HG02571 (cell line): Measurements from ENCODE around the gene PRKAR2B.
A peak's percentile ranks its signal among the peaks of the same experiment; 100 is the strongest.
"Not testable (repeated sequence)": the region's sequence is repeated elsewhere in the genome, so short reads cannot be mapped to it uniquely, and the experiment has no call there.

Source experiments
- ATAC-seq: cut with Tn5 transposase; IDR thresholded peaks from one replicate; pipeline ENCODE4 v1.9.1; 2021; ENCODE audit warnings: mild to moderate bottlenecking, moderate library complexity; ENCODE audit not compliant: unreplicated experiment

PRKAR2B gene

DNA sequence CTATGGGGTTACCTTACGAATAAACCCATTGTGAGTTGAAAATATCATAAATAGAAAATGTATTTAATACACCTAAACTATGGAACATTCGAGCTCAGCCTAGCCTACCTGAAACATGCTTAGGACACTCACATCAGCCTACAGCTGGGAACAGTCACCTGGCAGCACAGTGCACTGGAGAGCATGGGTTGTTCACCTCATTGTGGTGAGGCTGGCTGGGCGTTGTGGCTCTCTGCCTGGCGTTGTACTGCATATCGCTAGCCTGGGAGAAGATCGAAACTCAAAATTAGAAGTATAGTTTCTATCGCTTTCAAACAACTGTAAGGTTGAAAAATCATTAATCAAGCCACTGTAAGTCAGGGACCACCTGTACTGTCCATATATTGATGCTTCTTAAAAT is 107.0 kb downstream of the PRKAR2B start:
- ATAC-seq: no peak

- no peak for ATAC-seq
These were observed 107.5 kb downstream of the PRKAR2B start for GRCh38 chr7:107152011-107152410.

DNA sequence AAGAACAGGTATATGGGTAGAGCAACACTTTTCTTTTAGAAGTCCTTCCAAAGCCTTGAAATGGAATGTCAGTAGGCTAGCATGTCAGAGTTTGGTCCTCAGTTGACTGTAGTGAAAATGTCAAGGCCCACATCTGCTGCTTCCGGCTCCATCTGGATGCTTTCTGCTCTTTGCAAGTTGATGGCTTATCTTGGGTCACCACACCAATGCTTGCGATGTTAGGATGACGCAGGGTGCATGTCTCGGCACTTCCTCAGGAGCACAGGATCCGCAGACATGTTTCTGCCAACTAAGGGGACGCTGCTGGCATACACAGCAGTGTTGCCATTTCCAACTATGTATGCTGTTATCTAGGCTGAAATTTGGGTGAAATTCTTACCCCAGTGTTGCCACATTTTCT is 110.3 kb downstream of the PRKAR2B start:
- no peak for ATAC-seq

DNA sequence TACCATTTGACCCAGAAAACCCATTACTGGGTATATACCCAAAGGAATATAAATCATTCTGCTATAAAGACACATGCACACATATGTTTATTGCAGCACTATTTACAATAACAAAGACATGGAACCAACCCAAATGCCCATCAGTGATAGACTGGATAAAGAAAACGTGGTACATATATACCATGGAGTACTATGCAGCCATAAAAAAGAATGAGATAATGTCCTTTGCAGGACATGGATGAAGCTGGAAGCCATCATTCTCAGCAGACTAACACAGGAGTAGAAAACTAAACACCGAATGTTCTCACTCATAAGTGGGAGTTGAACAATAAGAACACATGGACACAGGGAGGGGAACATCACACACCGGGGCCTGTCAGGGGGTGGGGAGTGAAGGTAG is 111.2 kb downstream of the PRKAR2B start:
- ATAC-seq: not testable (repeated sequence)

DNA sequence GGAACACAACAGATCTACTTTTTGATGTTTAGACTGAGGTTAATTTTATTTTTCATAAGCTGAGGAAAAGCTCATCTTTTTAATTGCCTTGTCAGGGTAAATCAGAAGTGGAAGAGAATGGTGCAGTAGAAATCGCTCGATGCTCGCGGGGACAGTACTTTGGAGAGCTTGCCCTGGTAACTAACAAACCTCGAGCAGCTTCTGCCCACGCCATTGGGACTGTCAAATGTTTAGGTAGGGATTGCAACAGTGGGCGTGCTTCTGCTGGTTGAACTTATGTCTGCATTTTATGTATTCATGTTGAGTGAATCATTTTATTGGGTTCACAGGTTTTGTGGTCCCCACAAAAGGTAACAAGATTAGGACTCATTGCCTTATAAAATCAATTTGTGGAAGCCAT is 112.6 kb downstream of the PRKAR2B start:
- ATAC-seq: no peak

DNA sequence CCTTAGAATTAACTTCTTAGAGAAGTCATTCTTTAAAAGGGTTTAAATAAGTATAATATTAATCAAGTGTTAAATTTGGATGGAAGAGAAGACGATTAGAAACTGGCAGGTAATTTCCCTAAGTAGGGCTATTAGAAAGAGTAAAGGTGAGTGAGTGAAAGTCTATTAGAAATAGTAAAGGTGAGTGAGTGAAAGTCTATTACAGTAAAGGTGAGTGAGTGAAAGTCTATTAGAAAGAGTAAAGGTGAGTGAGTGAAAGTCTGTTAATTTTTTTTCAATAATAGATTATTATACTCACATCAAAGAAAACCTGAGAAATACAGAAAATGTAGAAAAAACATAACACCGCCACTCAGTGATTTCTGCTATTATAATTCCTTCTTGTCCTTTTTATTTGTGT is 113.5 kb downstream of the PRKAR2B start:
- ATAC-seq: no peak

DNA sequence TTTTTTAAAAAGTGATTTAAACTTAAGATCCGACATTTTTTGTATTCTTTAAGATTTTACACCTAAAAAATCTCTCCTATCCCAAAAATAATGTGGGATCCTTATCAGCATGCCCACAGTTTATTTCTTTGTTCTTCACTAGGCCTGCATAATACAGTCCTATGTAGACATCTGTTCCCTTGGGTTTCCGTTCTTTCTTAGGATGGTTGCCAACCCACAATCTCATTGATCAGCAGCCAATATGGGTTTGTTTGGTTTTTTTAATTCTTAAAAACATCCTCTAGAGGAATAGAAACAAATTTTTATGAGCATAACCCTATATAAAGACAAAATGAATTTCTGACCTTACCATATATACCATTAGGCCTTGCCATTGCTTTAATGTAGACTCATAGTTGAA is 115.9 kb downstream of the PRKAR2B start:
- ATAC-seq: no peak

DNA sequence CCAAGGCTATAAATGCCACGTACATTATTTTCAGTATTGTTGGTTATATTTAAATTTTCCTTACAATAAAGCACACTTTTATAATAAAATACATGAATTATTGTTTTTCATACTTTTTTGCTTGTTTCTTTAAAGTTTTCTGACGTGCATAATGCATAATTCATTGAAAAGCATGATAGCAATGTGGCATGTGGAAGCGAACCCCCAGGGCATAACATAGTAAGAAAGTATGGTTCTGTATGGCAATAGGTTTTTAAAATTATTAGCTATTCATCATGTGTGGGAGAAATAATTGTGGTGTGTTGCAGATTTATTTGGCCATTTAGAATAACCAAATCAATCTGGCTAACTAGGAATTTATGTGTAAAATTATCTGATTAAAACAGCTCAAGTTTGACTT is 116.9 kb downstream of the PRKAR2B start:
- ATAC-seq: no peak

- ATAC-seq: no peak
These were observed 118.0 kb downstream of the PRKAR2B start for GRCh38 chr7:107162475-107162874.

DNA sequence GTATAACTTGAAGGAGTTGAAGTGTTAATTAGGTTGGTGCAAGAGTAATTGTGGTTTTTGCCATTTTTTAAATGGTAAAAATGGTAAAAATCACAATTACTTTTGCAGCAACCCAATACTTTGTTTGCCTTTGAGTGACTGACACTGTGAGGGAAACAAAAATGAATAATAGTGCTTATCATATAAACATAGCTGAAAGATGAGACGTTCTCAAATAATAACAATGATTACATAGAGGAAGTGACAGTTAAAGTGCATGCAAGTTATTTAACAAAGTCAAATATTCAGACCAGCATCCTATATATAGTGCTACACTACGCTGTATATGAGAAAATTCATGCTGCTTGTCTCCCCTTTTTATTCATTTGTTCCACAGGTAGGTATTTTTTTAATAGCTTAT is 119.6 kb downstream of the PRKAR2B start:
- no peak for ATAC-seq

DNA sequence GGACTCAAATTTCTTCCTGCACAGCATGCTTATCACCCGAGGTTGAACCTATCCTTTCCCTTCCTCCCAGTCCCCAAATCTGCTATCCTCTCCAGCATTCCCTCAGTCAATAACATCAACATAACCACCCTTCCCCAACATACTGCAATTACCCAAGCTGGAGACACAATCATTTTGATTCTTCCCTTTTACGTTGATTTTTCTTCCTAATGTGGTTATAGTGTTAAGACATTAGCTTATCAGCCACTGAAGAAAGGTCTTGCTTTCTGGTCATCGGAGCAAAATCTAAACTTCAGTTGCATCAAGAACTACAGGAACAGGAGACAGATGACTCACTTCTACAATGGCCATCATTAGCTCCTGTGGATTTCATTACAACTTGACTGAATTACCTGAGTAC is 120.8 kb downstream of the PRKAR2B start:
- no peak for ATAC-seq

- ATAC-seq: no peak
These were observed 122.4 kb downstream of the PRKAR2B start for GRCh38 chr7:107166736-107167426.

DNA sequence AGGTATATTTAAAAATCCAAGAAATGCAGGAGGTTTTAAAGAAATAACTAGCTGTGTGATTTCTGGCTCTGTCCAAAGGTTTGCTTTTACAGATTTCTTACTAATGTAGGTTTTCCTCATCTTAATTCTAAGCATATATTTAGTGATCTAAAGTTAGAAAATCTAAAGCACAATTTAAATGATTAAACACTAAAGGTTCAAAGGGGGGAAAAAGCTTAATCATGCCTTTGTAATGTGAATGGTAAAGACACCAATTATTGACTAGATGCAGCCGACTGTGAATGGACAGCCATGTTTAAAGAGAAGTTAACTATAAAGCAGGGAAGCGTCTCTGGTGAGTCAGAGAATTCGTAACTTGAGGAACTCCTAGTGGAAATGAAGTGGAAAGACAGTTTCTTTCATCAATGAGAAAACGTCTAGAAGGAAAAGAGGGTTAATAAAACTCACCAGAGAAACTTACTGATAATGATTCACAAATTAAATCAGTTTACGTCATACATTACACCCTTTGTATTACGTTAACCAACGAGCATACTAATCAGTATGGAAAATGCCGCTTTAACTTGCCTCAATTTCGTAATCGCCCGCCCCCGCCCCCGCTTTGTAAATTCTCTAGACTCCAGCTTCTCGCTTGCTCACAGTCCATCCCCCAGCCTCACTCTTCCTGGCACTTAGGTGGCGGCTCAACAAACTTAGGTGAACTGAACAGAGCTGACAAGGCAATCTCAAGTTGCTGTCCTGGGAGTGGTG is 123.2 kb downstream of the PRKAR2B start:
- ATAC-seq: peak; percentile 0

GRCh38 chr7:107168233-107169119 is 124.0 kb downstream of the PRKAR2B start, which contains the start of gene HBP1:
Gene HBP1 (plus strand): TSS chr7:107169003. CDS start chr7:107179894, 10,891 bp downstream.
- peak; percentile 86 for ATAC-seq

- ATAC-seq: peak; percentile 19
These were observed 124.9 kb downstream of the PRKAR2B start for GRCh38 chr7:107169120-107170050.

DNA sequence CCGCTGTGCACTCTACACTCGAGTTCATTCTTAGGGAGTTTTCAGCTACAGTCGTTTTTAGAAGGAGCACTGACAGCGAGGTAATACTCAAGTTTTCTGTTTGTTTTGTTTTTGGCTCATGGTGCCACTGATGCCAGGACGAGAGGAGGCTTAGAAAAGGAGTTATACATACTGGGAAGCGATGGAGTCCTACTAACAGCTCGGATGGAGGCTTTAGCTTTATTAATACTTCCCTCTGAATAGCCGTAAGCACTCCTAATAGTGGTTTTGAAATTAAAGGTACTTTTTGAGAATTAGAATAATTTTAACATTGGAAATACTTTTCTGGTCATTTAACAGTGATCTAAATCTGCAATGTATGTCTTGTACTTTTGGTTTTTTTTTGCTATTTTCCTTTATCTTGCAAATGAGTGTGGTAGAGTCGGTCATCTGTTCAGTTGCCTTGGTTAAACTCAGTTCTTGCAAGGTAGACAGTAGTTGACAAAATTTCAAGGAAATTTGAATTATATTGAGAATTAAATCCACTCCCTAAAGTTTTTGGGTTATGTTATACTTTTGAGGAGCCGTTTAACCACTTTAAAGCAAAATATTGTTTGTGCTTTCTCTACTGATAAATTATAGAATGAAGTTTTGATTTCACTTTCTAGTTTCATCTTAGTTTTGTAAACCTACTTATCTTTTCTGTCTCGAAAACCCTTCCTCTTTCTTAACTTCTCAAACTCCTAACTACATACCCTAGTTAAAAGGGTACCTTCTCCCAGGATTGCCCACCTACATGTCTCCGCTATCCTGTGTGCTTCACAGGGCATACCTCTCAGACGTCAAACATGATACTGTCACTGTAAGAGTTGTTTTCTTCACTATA is 125.8 kb downstream of the PRKAR2B start:
- ATAC-seq: no peak

DNA sequence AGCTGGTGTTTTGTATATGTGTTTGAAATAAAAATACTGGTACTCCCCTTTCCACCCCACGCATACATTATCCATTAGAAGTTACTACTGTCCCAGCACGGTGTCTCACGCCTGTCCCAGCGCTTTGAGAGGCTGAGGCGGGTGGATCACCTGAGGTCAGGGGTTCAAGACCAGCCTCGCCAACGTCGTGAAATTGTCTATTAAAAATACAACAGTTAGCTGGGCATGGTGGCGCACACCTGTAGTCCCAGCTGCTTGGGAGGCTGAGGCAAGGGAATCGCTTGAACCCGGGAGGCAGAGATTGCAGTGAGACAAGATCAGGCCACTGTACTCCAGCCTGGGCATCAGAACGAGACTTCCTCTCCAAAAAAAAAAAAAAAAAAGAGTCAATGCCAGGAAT is 127.0 kb downstream of the PRKAR2B start:
- ATAC-seq: no peak

GRCh38 chr7:107172276-107173032 is 127.9 kb downstream of the PRKAR2B start:
- ATAC-seq: no peak

DNA sequence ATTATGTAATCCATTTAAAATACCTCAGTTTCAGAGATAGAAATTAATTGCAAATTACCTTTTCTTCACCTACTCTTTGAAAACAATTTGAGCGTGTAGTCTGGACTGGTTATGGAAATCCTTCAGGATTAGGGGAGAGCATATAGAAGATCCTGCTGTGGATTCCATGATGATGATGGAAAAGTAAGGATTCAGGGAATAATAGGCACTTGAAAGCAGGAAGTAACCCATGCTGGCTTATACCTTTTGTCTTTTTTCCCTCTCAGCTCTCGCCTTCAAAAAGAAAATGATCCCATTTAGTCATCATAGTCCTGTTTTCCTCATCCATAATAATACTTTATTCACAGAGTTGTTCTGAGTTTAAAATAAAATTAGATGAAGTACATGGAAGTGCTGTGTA is 128.7 kb downstream of the PRKAR2B start:
- ATAC-seq: no peak
